Ovary (tissue), 3 donors: ENCODE results near the gene CGAS.
"Not testable (repeated sequence)": the region's sequence is repeated elsewhere in the genome, so short reads cannot be mapped to it uniquely, and the experiment has no call there.

Experiments used
- CTCF ChIP-seq, 3 donors: fragments of 450-650 bp in 2 of 3; fragments of 200-600 bp in 1 of 3; IDR thresholded peaks; one replicate each; pipeline versions ENCODE4 v1.5.1 to v1.8.0; 2016 to 2022; ENCODE audit warnings: antibody characterized with exemption in 3 of 3, mild to moderate bottlenecking in 1 of 3
- EP300 ChIP-seq: sonication (generic); formaldehyde crosslinking; IDR thresholded peaks from one replicate; pipeline ENCODE4 v1.6.1; 2017; ENCODE audit warnings: antibody characterized with exemption
- POLR2A ChIP-seq: fragments of 450-650 bp; IDR thresholded peaks from one replicate; pipeline ENCODE4 v1.6.1; 2017; ENCODE audit warnings: antibody characterized with exemption, mild to moderate bottlenecking, moderate library complexity
- donor health status: DM: no; HTN: no; CAD: no.

- not testable (repeated sequence) for TF ChIP-seq CTCF (IDR thresholded peaks at IDR 0.05); EP300; POLR2A
Measured at GRCh38 chr6:73392188-73392587, 59.9 kb downstream of the CGAS start.
